Gastroesophageal sphincter (tissue), 4 donors: ENCODE results near the gene EPO. TPM values are rescaled to one million over a fixed set of nuclear protein-coding genes. Genes with fewer than 3 reads are reported as not detected.
"Not testable (repeated sequence)": the region's sequence is repeated elsewhere in the genome, so short reads cannot be mapped to it uniquely, and the experiment has no call there.

Experiments
- ATAC-seq: fragments of 150-250 bp; one replicate; pipeline ENCODE4 v1.9.1; 2016; ENCODE audit warnings: mild to moderate bottlenecking, moderate library complexity
- H3K27ac ChIP-seq, 4 donors: fragments of 200-600 bp; sonication (generic) in 3 of 4; 1 replicate in 3 of 4; 2 replicates in 1 of 4; pipeline ENCODE4 v1.5.1; 2016 to 2019
- H3K27me3 ChIP-seq: fragments of 200-600 bp; sonication (generic); one replicate; pipeline ENCODE4 v1.5.1; 2019
- H3K36me3 ChIP-seq, 2 donors: fragments of 200-600 bp; sonication (generic); one replicate each; pipeline ENCODE4 v1.5.1; 2019; ENCODE audit warnings: control low read depth in 1 of 2
- H3K4me1 ChIP-seq, 3 donors: fragments of 200-600 bp; sonication (generic); 1 replicate in 2 of 3; 2 replicates in 1 of 3; pipeline ENCODE4 v1.5.1; 2016 to 2019; ENCODE audit warnings: control low read depth in 2 of 3
- H3K4me3 ChIP-seq, 2 donors: fragments of 200-600 bp; sonication (generic); one replicate each; pipeline ENCODE4 v1.5.1; 2019; ENCODE audit warnings: mild to moderate bottlenecking in 1 of 2, moderate library complexity in 1 of 2
- H3K9me3 ChIP-seq, 3 donors: fragments of 200-600 bp; sonication (generic); one replicate each; pipeline ENCODE4 v1.5.1; 2017 to 2019; ENCODE audit warnings: control low read depth in 2 of 3
- CTCF ChIP-seq, 4 experiments: fragments of 200-600 bp in 2 of 4; fragments of 450-650 bp in 2 of 4; sonication (generic) in 1 of 4; IDR thresholded peaks; one replicate each; pipeline ENCODE4 v1.5.1; 2017 to 2019; ENCODE audit warnings: antibody characterized with exemption in 4 of 4, mild to moderate bottlenecking in 2 of 4, moderate library complexity in 2 of 4
- EP300 ChIP-seq: sonication (generic); formaldehyde crosslinking; IDR thresholded peaks from one replicate; pipeline ENCODE4 v1.6.1; 2017; ENCODE audit warnings: antibody characterized with exemption, mild to moderate bottlenecking
- POLR2A ChIP-seq, 2 donors: fragments of 450-650 bp; IDR thresholded peaks; one replicate each; pipeline ENCODE4 v1.6.1; 2017; ENCODE audit warnings: antibody characterized with exemption in 2 of 2, mild to moderate bottlenecking in 2 of 2, moderate library complexity in 1 of 2
- POLR2AphosphoS5 ChIP-seq: sonication (generic); formaldehyde crosslinking; IDR thresholded peaks from one replicate; pipeline ENCODE4 v1.6.1; 2017; ENCODE audit warnings: antibody characterized with exemption
- WGBS, 2 donors: methylation state at CpG; one replicate each; pipeline ENCODE4 v1.1.5; 2018; ENCODE audit warnings: low coverage in 1 of 2; 5-methylcytosine and 5-hydroxymethylcytosine counted together
- total RNA-seq, 4 donors: library from RNA; depleted of rRNA; stranded (reverse); fragments of >200 nt; gene quantifications; one replicate each; pipeline ENCODE4 v1.1.0, GENCODE V29; 2016

Gene EPO
- total RNA-seq, 4 donors from 2014 or later, result not detected

- ATAC-seq, result no peak
- peaks cover 21% of the 10 kb centered on the region for H3K27me3 ChIP-seq
- H3K4me3 ChIP-seq, result no peak overlapping the region
- H3K27ac ChIP-seq, result no peak overlapping the region
- no peaks in the 10 kb centered on the region for H3K36me3 ChIP-seq
- H3K9me3 ChIP-seq, result no peaks in the 10 kb centered on the region
- TF ChIP-seq CTCF (IDR thresholded peaks at IDR 0.05), result no peak
- no peak for TF ChIP-seq POLR2AphosphoS5
- TF ChIP-seq POLR2A (IDR thresholded peaks at IDR 0.05), result no peak
- no peak for TF ChIP-seq EP300
- 68 to 75% methylated on average over 12 to 13 of the region's 19 CpGs for WGBS, 2 donors
- no peaks in the 10 kb centered on the region for H3K4me1 ChIP-seq
Observed at GRCh38 chr7:100759357-100760171, 39.3 kb downstream of the EPO start.

GRCh38 chr7:100762841-100763240 is 42.6 kb downstream of the EPO start:
- WGBS, 2 donors, result 50 to 77% methylated on average over 1 to 4 of the region's 5 CpGs
- not testable (repeated sequence) for H3K27ac ChIP-seq, H3K4me1 ChIP-seq, H3K4me3 ChIP-seq, ATAC-seq, H3K36me3 ChIP-seq, H3K9me3 ChIP-seq
- H3K27me3 ChIP-seq, result peaks cover 21% of the 10 kb centered on the region

GRCh38 chr7:100763556-100764140 is 43.4 kb downstream of the EPO start:
- ATAC-seq, result no peak
- Histone ChIP-seq H3K4me1 (no peaks in the 10 kb centered on the region), H3K27ac (no peak overlapping the region), H3K36me3 (no peaks in the 10 kb centered on the region), H3K9me3 (no peaks in the 10 kb centered on the region), H3K4me3 (no peak overlapping the region), H3K27me3 (peaks cover 15% of the 10 kb centered on the region)
- TF ChIP-seq POLR2A (IDR thresholded peaks at IDR 0.05) (no peak), POLR2AphosphoS5 (no peak), CTCF (IDR thresholded peaks at IDR 0.05) (no peak), EP300 (no peak)
- WGBS, 2 donors, result 67 to 100% methylated on average over 1 to 3 of the region's 14 CpGs

- TF ChIP-seq POLR2AphosphoS5, result no peak
- TF ChIP-seq CTCF (IDR thresholded peaks at IDR 0.05), result no peak
- no peak for TF ChIP-seq EP300
- TF ChIP-seq POLR2A (IDR thresholded peaks at IDR 0.05), result no peak
- no peak for ATAC-seq
- Histone ChIP-seq H3K9me3 (no peaks in the 10 kb centered on the region), H3K36me3 (no peaks in the 10 kb centered on the region), H3K27ac (no peak overlapping the region), H3K4me3 (no peak overlapping the region), H3K4me1 (no peaks in the 10 kb centered on the region), H3K27me3 (peaks cover 13% of the 10 kb centered on the region)
- 58 to 72% methylated on average over 4 of the region's 10 CpGs for WGBS, 2 donors
Observed at GRCh38 chr7:100764841-100765240, 44.6 kb downstream of the EPO start.

GRCh38 chr7:100765250-100765649 is 45.0 kb downstream of the EPO start:
- no peak for TF ChIP-seq EP300
- TF ChIP-seq POLR2A (IDR thresholded peaks at IDR 0.05), result no peak
- TF ChIP-seq POLR2AphosphoS5, result no peak
- no peak for TF ChIP-seq CTCF (IDR thresholded peaks at IDR 0.05)
- WGBS, 2 donors, result 64 to 85% methylated on average over 7 to 8 of the region's 16 CpGs
- Histone ChIP-seq H3K36me3 (no peaks in the 10 kb centered on the region), H3K9me3 (no peaks in the 10 kb centered on the region), H3K27me3 (peaks cover 12% of the 10 kb centered on the region), H3K27ac (no peak overlapping the region), H3K4me3 (no peak overlapping the region), H3K4me1 (no peaks in the 10 kb centered on the region)
- ATAC-seq, result no peak
